Iris pigment epithelial cell (primary cell): ENCODE results near the gene STKLD1.
"Not testable (repeated sequence)": the region's sequence is repeated elsewhere in the genome, so short reads cannot be mapped to it uniquely, and the experiment has no call there.

Experiments used
- DNase-seq: peaks from one replicate; pipeline ENCODE4 v3.0.0-alpha.2; 2011; ENCODE audit warnings: low read depth

STKLD1 gene

GRCh38 chr9:133375724-133376654 is at the start of gene STKLD1, which contains the start of gene SURF4:
Gene STKLD1, plus strand, starts transcription at chr9:133376366. Its CDS starts 108 bp downstream, at chr9:133376474.
Gene SURF4, minus strand, starts transcription at chr9:133376060. Its CDS starts 91 bp downstream, at chr9:133375969.
- DNase-seq, result peak; percentile 97

- DNase-seq, result not testable (repeated sequence)
Measured at GRCh38 chr9:133327021-133327420, 49.1 kb upstream of the STKLD1 start.

- DNase-seq, result no peak
Measured at GRCh38 chr9:133327834-133328484, 48.2 kb upstream of the STKLD1 start.

- not testable (repeated sequence) for DNase-seq
Measured at GRCh38 chr9:133329306-133330156, 46.6 kb upstream of the STKLD1 start.

GRCh38 chr9:133331221-133331620 is 44.9 kb upstream of the STKLD1 start:
- DNase-seq, result no peak

GRCh38 chr9:133331641-133332380 is 44.4 kb upstream of the STKLD1 start:
- no peak for DNase-seq

GRCh38 chr9:133332381-133332730 is 43.8 kb upstream of the STKLD1 start:
- DNase-seq, result no peak

- DNase-seq, result no peak
Measured at GRCh38 chr9:133333011-133333410, 43.2 kb upstream of the STKLD1 start.

GRCh38 chr9:133333566-133333965 is 42.6 kb upstream of the STKLD1 start:
- no peak for DNase-seq

GRCh38 chr9:133334161-133334560 is 42.0 kb upstream of the STKLD1 start:
- no peak for DNase-seq

- not testable (repeated sequence) for DNase-seq
Measured at GRCh38 chr9:133334888-133335287, 41.3 kb upstream of the STKLD1 start.

GRCh38 chr9:133335924-133336811 is 40.0 kb upstream of the STKLD1 start, which contains the start of gene SURF6:
Gene SURF6, minus strand, starts transcription at chr9:133336188. Its CDS starts 56 bp downstream, at chr9:133336132.
- DNase-seq, result peak; percentile 92

GRCh38 chr9:133339641-133340040 is 36.5 kb upstream of the STKLD1 start:
- DNase-seq, result no peak

GRCh38 chr9:133340256-133340655 is 35.9 kb upstream of the STKLD1 start:
- no peak for DNase-seq

- DNase-seq, result no peak
Measured at GRCh38 chr9:133340916-133341315, 35.2 kb upstream of the STKLD1 start.

- DNase-seq, result no peak
Measured at GRCh38 chr9:133341369-133342068, 34.6 kb upstream of the STKLD1 start.

- DNase-seq, result no peak
Measured at GRCh38 chr9:133342069-133342406, 34.1 kb upstream of the STKLD1 start.

- no peak for DNase-seq
Measured at GRCh38 chr9:133342570-133342969, 33.6 kb upstream of the STKLD1 start.

- DNase-seq, result no peak
Measured at GRCh38 chr9:133344071-133344470, 32.1 kb upstream of the STKLD1 start.

GRCh38 chr9:133344979-133345378 is 31.2 kb upstream of the STKLD1 start:
- no peak for DNase-seq
